Loucy (cell line): ENCODE results near the gene C16orf74.

Experiments
- CTCF ChIP-seq: fragments of 200-600 bp; sonication (generic); conservative IDR thresholded peaks from 2 replicates; pipeline ENCODE4 v1.5.1; 2014; ENCODE audit warnings: mild to moderate bottlenecking, antibody characterized with exemption, low read length
- EZH2phosphoT487 ChIP-seq: fragments of 200-600 bp; IDR thresholded peaks from 2 replicates; pipeline ENCODE4 v1.6.1; 2018; ENCODE audit warnings: antibody characterized with exemption, mild to moderate bottlenecking, moderate library complexity, borderline replicate concordance

- TF ChIP-seq CTCF (no peak), EZH2phosphoT487 (no peak)
Observed at GRCh38 chr16:85724936-85725335, 26.0 kb downstream of the C16orf74 start.
